NCI-H345 (cell line): Measurements from ENCODE around the gene GLB1L.
"Not testable (repeated sequence)": the region's sequence is repeated elsewhere in the genome, so short reads cannot be mapped to it uniquely, and the experiment has no call there.

ENCODE experiments used
- DNase-seq: peaks from one replicate; lab custom pipeline; 2025; lab: John Stamatoyannopoulos, UW

GLB1L gene

DNA sequence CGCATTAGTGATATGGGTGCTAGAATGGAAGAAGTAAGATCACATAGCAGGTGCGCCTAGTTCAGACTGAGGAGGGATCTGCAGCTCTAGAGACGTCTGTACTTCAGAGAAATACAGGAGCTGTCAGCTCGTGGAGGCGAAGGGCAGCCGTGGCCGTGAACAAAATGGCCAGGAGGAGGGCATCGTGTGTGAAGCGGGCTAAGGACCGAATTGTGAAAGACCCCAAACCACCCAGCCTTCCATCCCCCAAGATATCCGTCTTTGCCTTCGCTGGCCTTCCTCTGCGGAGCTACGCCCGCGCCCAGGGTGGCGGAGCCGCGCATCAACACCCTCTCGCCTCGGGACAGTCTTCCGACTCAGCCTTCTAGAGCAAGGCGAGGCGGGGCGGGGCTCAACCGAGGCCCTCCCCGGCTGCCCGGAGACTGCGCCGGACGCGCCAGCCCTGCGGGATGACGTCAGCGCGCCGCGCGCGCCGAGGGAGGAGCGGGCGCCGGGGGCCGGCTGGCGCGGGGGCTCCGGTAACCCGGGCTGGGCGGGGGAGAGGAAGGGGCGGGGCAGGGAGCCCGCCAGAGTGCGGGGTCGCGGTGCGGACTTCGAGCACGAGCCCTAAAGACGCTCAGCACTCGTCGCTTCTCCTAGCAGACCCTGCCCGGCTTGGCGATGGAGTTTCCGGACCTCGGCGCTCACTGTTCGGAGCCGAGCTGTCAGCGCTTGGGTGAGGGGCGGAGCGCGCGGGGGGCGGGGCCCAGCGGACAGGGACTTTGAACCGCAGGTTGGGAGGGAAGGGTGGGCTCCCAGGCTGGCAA is 38.7 kb downstream of the GLB1L start, which contains the start of gene ZFAND2B:
TSS of gene ZFAND2B (plus strand) at position 455 of the 806 bp plus-strand sequence. CDS start at position 661, 206 bp downstream.
- DNase-seq = peak; percentile 95

DNA sequence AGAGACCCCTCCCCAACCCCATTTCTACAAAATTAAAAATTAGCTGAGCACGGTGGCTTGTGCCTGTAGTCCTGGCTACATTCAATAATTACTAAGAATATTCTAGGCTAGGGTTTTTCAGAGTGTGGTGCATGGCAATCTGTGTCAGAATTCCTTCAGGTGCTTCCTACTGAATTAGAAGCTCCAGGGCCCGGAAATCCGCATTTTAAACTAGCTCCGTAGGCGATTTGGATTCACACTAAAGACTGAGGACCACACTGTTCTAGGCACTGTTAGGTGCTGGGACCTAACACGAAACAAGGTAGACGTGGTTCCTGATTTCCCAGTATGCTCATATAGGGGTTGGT is 39.3 kb downstream of the GLB1L start:
- no peak for DNase-seq

- DNase-seq = no peak
Measured at GRCh38 chr2:219205165-219205538, 40.1 kb downstream of the GLB1L start.

DNA sequence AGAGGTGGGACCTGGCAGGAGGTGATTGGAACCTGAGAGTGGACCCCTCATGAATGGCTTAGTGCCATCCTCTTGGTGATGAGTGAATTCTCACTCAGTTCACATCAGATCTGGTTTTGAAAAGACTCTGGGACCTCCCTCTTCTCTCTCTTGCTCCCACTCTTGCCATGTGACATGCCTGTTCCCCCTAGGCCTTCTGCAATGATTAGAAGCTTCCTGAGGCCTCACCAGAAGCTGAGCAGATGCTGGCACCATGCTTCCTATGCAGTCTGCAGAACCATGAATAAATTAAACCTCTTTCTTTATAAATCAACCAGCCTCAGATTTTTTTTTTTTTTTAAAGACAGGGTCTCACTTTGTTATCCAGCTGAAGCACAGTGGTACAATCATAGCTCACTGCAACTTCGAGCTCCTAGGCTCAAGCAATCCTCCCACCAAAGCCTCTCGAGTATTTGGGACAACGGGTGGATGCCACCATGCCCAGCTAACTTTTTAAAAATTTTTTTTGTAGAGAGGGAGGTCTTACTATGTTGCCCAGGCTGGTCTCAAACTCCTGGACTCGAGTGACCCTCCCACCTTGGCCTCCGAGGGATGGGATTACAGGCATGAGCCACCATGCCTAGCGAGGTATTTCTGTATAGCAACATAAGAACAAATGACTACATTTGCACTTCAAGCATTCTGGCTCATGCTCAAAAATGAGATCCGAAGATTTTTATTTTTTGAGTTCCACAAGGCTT is 40.6 kb downstream of the GLB1L start:
- no peak for DNase-seq

DNA sequence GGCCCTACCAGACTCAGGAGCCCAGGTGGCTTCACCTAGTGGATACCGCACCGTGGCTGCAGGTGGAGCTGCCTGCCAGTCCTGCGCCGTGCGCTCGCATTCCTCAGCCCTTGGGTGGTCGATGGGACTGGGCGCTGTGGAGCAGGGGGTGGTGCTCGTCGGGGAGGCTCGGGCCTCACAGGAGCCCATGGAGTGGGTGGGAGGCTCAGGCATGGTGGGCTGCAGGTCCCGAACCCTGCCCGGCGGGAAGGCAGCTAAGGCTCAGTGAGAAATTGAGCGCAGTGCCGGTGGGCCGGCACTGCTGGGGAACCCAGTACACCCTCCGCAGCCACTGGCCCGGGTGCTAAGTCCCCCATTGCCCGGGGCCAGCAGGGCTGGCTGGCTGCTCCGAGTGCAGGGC is 43.9 kb downstream of the GLB1L start:
- not testable (repeated sequence) for DNase-seq

DNA sequence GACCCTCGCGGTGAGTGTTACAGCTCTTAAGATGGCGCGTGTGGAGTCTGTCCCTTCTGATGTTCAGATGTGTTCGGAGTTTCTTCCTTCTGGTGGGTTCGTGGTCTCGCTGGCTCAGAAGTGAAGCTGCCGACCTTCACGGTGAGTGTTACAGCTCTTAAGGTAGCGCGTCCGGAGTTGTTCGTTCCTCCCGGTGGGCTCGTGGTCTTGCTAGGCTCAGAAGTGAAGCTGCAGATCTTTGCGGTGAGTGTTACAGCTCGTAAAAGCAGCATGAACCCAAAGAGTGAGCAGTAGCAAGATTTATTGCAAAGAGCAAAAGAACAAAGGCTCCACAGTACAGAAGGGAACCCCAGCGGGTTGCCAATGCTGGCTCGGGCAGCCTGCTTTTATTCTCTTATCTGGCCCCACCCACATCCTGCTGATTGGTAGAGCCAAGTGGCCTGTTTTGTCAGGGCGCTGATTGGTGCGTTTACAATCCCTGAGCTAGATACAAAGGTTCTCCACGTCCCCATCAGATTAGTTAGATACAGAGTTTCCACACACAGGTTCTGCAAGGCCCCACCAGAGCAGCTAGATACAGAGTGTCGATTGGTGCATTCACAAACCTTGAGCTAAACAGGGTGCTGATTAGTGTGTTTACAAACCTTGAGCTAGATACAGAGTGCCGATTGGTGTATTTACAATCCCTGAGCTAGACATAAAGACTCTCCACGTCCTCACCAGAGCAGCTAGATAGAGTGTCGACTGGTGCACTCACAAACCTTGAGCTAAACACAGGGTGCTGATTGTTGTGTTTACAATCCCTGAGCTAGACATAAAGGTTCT is 44.5 kb downstream of the GLB1L start:
- not testable (repeated sequence) for DNase-seq

DNA sequence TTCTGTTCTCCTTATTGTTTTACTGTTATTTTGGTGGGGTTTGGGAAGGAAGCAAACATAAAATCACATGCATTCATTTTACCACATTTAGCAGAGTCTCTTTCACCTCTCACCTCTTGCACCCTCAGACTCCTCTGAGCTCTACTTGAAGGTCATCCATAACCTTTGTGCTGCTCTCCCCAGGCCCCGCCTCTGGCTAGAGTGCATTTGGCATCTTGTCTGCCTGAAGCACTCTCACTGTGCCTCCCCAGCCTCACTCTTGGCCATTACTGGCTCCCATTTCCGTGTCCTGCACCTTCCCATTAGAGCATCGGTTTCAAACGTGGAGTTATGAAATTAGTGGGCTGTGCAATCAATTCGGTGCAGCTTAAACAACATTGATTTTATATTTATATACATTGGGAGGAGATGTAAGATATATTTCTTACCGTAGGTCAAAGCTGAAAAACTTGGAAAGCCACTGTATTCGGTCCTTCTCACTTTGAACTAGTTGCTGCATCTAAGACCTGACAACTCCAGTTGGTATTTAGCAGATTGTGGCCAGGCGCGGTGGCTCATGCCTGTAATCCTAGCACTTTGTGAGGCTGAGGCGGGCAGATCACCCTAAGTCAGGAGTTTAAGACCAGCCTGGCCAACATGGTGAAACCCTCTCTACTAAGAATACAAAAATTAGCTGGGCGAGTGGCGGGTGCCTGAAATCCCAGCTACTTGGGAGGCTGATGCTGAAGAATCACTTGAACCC is 45.6 kb downstream of the GLB1L start:
- DNase-seq = no peak

- no peak for DNase-seq
Measured at GRCh38 chr2:219198974-219199373, 46.3 kb downstream of the GLB1L start.

- no peak for DNase-seq
Measured at GRCh38 chr2:219197388-219197787, 47.9 kb downstream of the GLB1L start.

DNA sequence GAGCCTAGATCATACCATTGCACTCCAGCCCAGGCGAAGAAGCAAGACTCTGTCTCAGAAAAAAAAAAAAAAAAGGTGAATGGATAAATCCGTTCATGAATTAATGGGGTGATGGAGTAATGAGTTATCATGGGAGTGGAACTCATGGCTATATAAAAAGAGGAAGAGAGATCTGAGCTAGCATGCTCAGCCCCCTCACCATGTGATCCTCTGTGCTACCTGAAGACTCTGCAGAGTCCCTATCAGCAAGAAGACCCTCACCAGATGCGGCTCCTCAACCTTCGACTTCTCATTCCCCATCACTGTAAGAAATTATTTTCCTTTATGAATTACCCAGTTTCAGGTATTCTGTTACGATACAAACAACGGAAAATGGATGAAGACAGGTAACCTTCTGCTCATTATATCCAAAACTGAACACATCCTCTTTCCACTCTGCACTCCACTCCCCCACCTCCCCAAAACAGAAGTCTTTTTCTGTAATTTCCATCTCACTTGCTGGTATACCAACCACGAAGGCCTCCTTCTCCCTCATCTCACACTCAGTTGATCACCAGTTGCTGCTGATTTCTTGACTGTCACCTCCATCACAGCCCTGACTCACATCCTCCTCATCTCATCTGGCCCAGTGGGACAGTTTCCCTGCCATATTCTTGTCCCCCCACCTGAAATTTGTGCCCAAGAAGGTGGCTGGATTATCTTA is 58.3 kb downstream of the GLB1L start:
- no peak for DNase-seq
